ENCODE measurements around the gene FAT1.

The FAT1 gene

GRCh38 chr4:186647821-186648220 lies 75.8 kb downstream of the FAT1 start:
- Histone ChIP-seq H3K27me3 (ENCODE audit: control insufficient read depth, insufficient read depth, low read length) (no peaks in the 10 kb centered on the region), H2AFZ (no peak overlapping the region), H3K36me3 (ENCODE audit: control insufficient read depth, insufficient read depth, low read length) (no peaks in the 10 kb centered on the region), H3K27ac (no peak overlapping the region), H3K9ac (no peak overlapping the region), H3K4me1 (no peaks in the 10 kb centered on the region), H3K79me2 (no peaks in the 10 kb centered on the region), H3K4me2 (ENCODE audit: low read length) (no peak overlapping the region), H3K4me3 (ENCODE audit: low read depth, low read length) (no peak overlapping the region), H3K9me3 (ENCODE audit: control insufficient read depth, low read length) (no peaks in the 10 kb centered on the region)
- TF ChIP-seq CTCF (IDR thresholded peaks at IDR 0.05) = no peak

- Histone ChIP-seq H3K4me1 (no peaks in the 10 kb centered on the region), H3K4me3 (ENCODE audit: low read depth, low read length) (no peak overlapping the region), H3K36me3 (ENCODE audit: control insufficient read depth, insufficient read depth, low read length) (no peaks in the 10 kb centered on the region), H3K27ac (no peak overlapping the region), H3K9me3 (ENCODE audit: control insufficient read depth, low read length) (no peaks in the 10 kb centered on the region), H3K27me3 (ENCODE audit: control insufficient read depth, insufficient read depth, low read length) (no peaks in the 10 kb centered on the region), H3K4me2 (ENCODE audit: low read length) (no peak overlapping the region), H3K9ac (no peak overlapping the region), H2AFZ (no peak overlapping the region), H3K79me2 (no peaks in the 10 kb centered on the region)
- TF ChIP-seq CTCF (IDR thresholded peaks at IDR 0.05) = no peak
Measured at GRCh38 chr4:186644737-186645261, 78.9 kb downstream of the FAT1 start.

- H3K79me2 ChIP-seq = no peaks in the 10 kb centered on the region
- H3K27ac ChIP-seq = no peak overlapping the region
- TF ChIP-seq CTCF (IDR thresholded peaks at IDR 0.05) = no peak
- no peak overlapping the region for H3K4me3 ChIP-seq (ENCODE audit: low read depth, low read length)
- H2AFZ ChIP-seq = no peak overlapping the region
- H3K4me1 ChIP-seq = no peaks in the 10 kb centered on the region
- no peaks in the 10 kb centered on the region for H3K27me3 ChIP-seq (ENCODE audit: control insufficient read depth, insufficient read depth, low read length)
- no peak overlapping the region for H3K9ac ChIP-seq
- H3K36me3 ChIP-seq (ENCODE audit: control insufficient read depth, insufficient read depth, low read length) = no peaks in the 10 kb centered on the region
- H3K9me3 ChIP-seq (ENCODE audit: control insufficient read depth, low read length) = no peaks in the 10 kb centered on the region
- no peak overlapping the region for H3K4me2 ChIP-seq (ENCODE audit: low read length)
Measured at GRCh38 chr4:186644311-186644638, 79.4 kb downstream of the FAT1 start.

GRCh38 chr4:186643501-186644310 lies 80.0 kb downstream of the FAT1 start:
- no peaks in the 10 kb centered on the region for H3K79me2 ChIP-seq
- no peaks in the 10 kb centered on the region for H3K27me3 ChIP-seq (ENCODE audit: control insufficient read depth, insufficient read depth, low read length)
- H3K9ac ChIP-seq = no peak overlapping the region
- H3K9me3 ChIP-seq (ENCODE audit: control insufficient read depth, low read length) = no peaks in the 10 kb centered on the region
- no peaks in the 10 kb centered on the region for H3K4me1 ChIP-seq
- no peaks in the 10 kb centered on the region for H3K36me3 ChIP-seq (ENCODE audit: control insufficient read depth, insufficient read depth, low read length)
- H3K27ac ChIP-seq = no peak overlapping the region
- H3K4me3 ChIP-seq (ENCODE audit: low read depth, low read length) = no peak overlapping the region
- no peak overlapping the region for H2AFZ ChIP-seq
- no peak overlapping the region for H3K4me2 ChIP-seq (ENCODE audit: low read length)
- no peak for TF ChIP-seq CTCF (IDR thresholded peaks at IDR 0.05)

- H3K36me3 ChIP-seq (ENCODE audit: control insufficient read depth, insufficient read depth, low read length) = no peaks in the 10 kb centered on the region
- no peak overlapping the region for H3K27ac ChIP-seq
- no peak overlapping the region for H3K9ac ChIP-seq
- H3K27me3 ChIP-seq (ENCODE audit: control insufficient read depth, insufficient read depth, low read length) = no peaks in the 10 kb centered on the region
- H3K79me2 ChIP-seq = no peaks in the 10 kb centered on the region
- H3K4me3 ChIP-seq (ENCODE audit: low read depth, low read length) = no peak overlapping the region
- no peak for TF ChIP-seq CTCF (IDR thresholded peaks at IDR 0.05)
- H3K4me2 ChIP-seq (ENCODE audit: low read length) = no peak overlapping the region
- no peaks in the 10 kb centered on the region for H3K9me3 ChIP-seq (ENCODE audit: control insufficient read depth, low read length)
- no peaks in the 10 kb centered on the region for H3K4me1 ChIP-seq
- H2AFZ ChIP-seq = no peak overlapping the region
Measured at GRCh38 chr4:186642998-186643397, 80.7 kb downstream of the FAT1 start.

Measured in parathyroid adenoma (tissue), 2 donors.